ENCODE data around the gene LCE2D. TPM values are rescaled to one million over a fixed set of nuclear protein-coding genes. Genes with fewer than 3 reads are reported as not detected.
A peak's percentile ranks its signal among the peaks of the same experiment; 100 is the strongest.

Gene LCE2D
- total RNA-seq, 2 donors from 2014 or later, result not detected

GRCh38 chr1:152630596-152630995 lies 32.6 kb upstream of the LCE2D start:
- H3K36me3 ChIP-seq, result no peaks in the 10 kb centered on the region
- DNase-seq (ENCODE audit: low spot score), result no peak
- H3K9me3 ChIP-seq, result peaks cover 0 to 6% of the 10 kb centered on the region in 2 donors
- H3K27ac ChIP-seq, result no peak overlapping the region
- TF ChIP-seq CTCF (IDR thresholded peaks at IDR 0.05), result no peak
- no peak overlapping the region for H3K4me3 ChIP-seq
- H3K27me3 ChIP-seq, result no peaks in the 10 kb centered on the region
- no peaks in the 10 kb centered on the region for H3K4me1 ChIP-seq

- no peak overlapping the region for H3K27ac ChIP-seq
- no peak for TF ChIP-seq CTCF (IDR thresholded peaks at IDR 0.05)
- H3K4me3 ChIP-seq, result no peak overlapping the region
- H3K9me3 ChIP-seq, result peaks cover 0 to 6% of the 10 kb centered on the region in 2 donors
- DNase-seq (ENCODE audit: low spot score), result no peak
- no peaks in the 10 kb centered on the region for H3K27me3 ChIP-seq
- no peaks in the 10 kb centered on the region for H3K36me3 ChIP-seq
- H3K4me1 ChIP-seq, result no peaks in the 10 kb centered on the region
Measured at GRCh38 chr1:152640351-152640750, 22.8 kb upstream of the LCE2D start.

GRCh38 chr1:152643945-152644344 lies 19.2 kb upstream of the LCE2D start:
- Histone ChIP-seq H3K27me3 (no peaks in the 10 kb centered on the region), H3K27ac (no peak overlapping the region), H3K36me3 (no peaks in the 10 kb centered on the region), H3K4me1 (no peaks in the 10 kb centered on the region), H3K9me3 (peaks cover 0 to 2% of the 10 kb centered on the region in 2 donors), H3K4me3 (no peak overlapping the region)
- no peak for DNase-seq (ENCODE audit: low spot score)
- no peak for TF ChIP-seq CTCF (IDR thresholded peaks at IDR 0.05)

GRCh38 chr1:152645146-152645545 lies 18.0 kb upstream of the LCE2D start:
- no peak overlapping the region for H3K4me3 ChIP-seq
- DNase-seq (ENCODE audit: low spot score), result no peak
- H3K27ac ChIP-seq, result no peak overlapping the region
- H3K27me3 ChIP-seq, result no peaks in the 10 kb centered on the region
- no peaks in the 10 kb centered on the region for H3K9me3 ChIP-seq
- no peaks in the 10 kb centered on the region for H3K36me3 ChIP-seq
- no peak for TF ChIP-seq CTCF (IDR thresholded peaks at IDR 0.05)
- no peaks in the 10 kb centered on the region for H3K4me1 ChIP-seq

- no peak for DNase-seq (ENCODE audit: low spot score)
- no peaks in the 10 kb centered on the region for H3K9me3 ChIP-seq
- no peak overlapping the region for H3K27ac ChIP-seq
- no peak overlapping the region for H3K4me3 ChIP-seq
- H3K4me1 ChIP-seq, result no peaks in the 10 kb centered on the region
- no peaks in the 10 kb centered on the region for H3K27me3 ChIP-seq
- TF ChIP-seq CTCF (IDR thresholded peaks at IDR 0.05), result no peak
- no peaks in the 10 kb centered on the region for H3K36me3 ChIP-seq
Measured at GRCh38 chr1:152646656-152647055, 16.5 kb upstream of the LCE2D start.

- TF ChIP-seq CTCF (IDR thresholded peaks at IDR 0.05), result peak in 1 of 2 donors; percentile 58
Measured at GRCh38 chr1:152654110-152654509, 9.1 kb upstream of the LCE2D start.

More at GRCh38 chr1:152654110-152654509, 9.1 kb upstream of the LCE2D start:
- no peak for DNase-seq (ENCODE audit: low spot score)
- no peaks in the 10 kb centered on the region for H3K9me3 ChIP-seq
- no peaks in the 10 kb centered on the region for H3K4me1 ChIP-seq
- H3K27ac ChIP-seq, result no peak overlapping the region
- H3K4me3 ChIP-seq, result no peak overlapping the region
- no peaks in the 10 kb centered on the region for H3K27me3 ChIP-seq
- H3K36me3 ChIP-seq, result no peaks in the 10 kb centered on the region

Data from right atrium auricular region (tissue), 2 donors.